Choroid plexus epithelial cell (primary cell): ENCODE data around the gene GFRA4.

Source experiments
- DNase-seq: peaks from one replicate; pipeline ENCODE4 v3.0.0-alpha.2; 2010; ENCODE audit warnings: low read depth
- H3K4me3 ChIP-seq: 2 replicates; pipeline ENCODE4 v1.5.1; 2011; ENCODE audit warnings: low read depth, mild to moderate bottlenecking, control low read depth, low read length, moderate library complexity
- CTCF ChIP-seq: conservative IDR thresholded peaks from 2 replicates; pipeline ENCODE4 v1.5.1; 2011; ENCODE audit warnings: low read depth, mild to moderate bottlenecking, control low read depth, inconsistent platforms, low read length, moderate library complexity

The GFRA4 gene

GRCh38 chr20:3706774-3707507 is 43.7 kb upstream of the GFRA4 start:
- H3K4me3 ChIP-seq = no peak overlapping the region
- no peak for TF ChIP-seq CTCF
- no peak for DNase-seq

- DNase-seq = no peak
- no peak overlapping the region for H3K4me3 ChIP-seq
- no peak for TF ChIP-seq CTCF
These were observed 43.0 kb upstream of the GFRA4 start for GRCh38 chr20:3705970-3706739.

- H3K4me3 ChIP-seq = no peak overlapping the region
- no peak for DNase-seq
- TF ChIP-seq CTCF = no peak
These were observed 42.3 kb upstream of the GFRA4 start for GRCh38 chr20:3705491-3705969.

- H3K4me3 ChIP-seq = no peak overlapping the region
- no peak for DNase-seq
- TF ChIP-seq CTCF = no peak
These were observed 40.9 kb upstream of the GFRA4 start for GRCh38 chr20:3704087-3704486.

- DNase-seq = no peak
- no peak for TF ChIP-seq CTCF
- H3K4me3 ChIP-seq = no peak overlapping the region
These were observed 39.6 kb upstream of the GFRA4 start for GRCh38 chr20:3702611-3703391.

GRCh38 chr20:3701061-3701998 is 38.1 kb upstream of the GFRA4 start:
- H3K4me3 ChIP-seq = no peak overlapping the region
- no peak for DNase-seq
- no peak for TF ChIP-seq CTCF
